GM12878 (cell line): ENCODE results near the gene GPN1. TPM values are rescaled to one million over a fixed set of nuclear protein-coding genes. Genes with fewer than 3 reads are reported as not detected.
A peak's percentile ranks its signal among the peaks of the same experiment; 100 is the strongest.

Experiments used
- ATAC-seq: fragments of 200-7000 bp; cut with Tn5 transposase; 3 replicates; pipeline ENCODE4 v1.9.1; 2020; ENCODE audit warnings: mild to moderate bottlenecking, moderate library complexity
- BruUV-seq: library from RNA; stranded (reverse); fragments of 400-500 nt; replicated peaks from 2 replicates; lab custom pipeline; 2021; lab: Mats Ljungman, UMichigan
- CTCF ChIA-PET: fragments of 300-600 bp; sonication (Branson Sonifier 250); formaldehyde crosslinking; extraction: SDS; loops from one replicate; lab custom pipeline; 2021; ENCODE audit warnings: inconsistent platforms; lab: Yijun Ruan, JAX
- POLR2A ChIA-PET: fragments of 350-600 bp; formaldehyde crosslinking; extraction: SDS; loops from one replicate; lab custom pipeline; 2021; ENCODE audit warnings: inconsistent platforms; lab: Charles Lee
- RAD21 ChIA-PET: fragments of 300-600 bp; sonication (Branson Sonifier 250); formaldehyde crosslinking; loops from one replicate; lab custom pipeline; 2023; ENCODE audit warnings: antibody characterized with exemption; ENCODE audit not compliant: unreplicated experiment; lab: Charles Lee
- SMC1A ChIA-PET: fragments of 300-600 bp; sonication (Branson Sonifier 250); formaldehyde crosslinking; loops from one replicate; lab custom pipeline; 2023; ENCODE audit not compliant: unreplicated experiment, uncharacterized antibody; lab: Charles Lee
- DNase-seq: peaks from one replicate; pipeline ENCODE4 v3.0.0-alpha.2; 2011; ENCODE audit warnings: low read depth, low spot score
- FAIRE-seq: peaks from 3 replicates; lab custom pipeline; 2011; peaks lifted over from hg19 to GRCh38; lab: Jason Lieb, UNC
- H2AFZ ChIP-seq: 2 replicates; pipeline ENCODE4 v1.6.0; 2011; ENCODE audit warnings: low read depth, low read length, control low read depth; ENCODE audit not compliant: control insufficient read depth
- H3K27ac ChIP-seq: 2 replicates; pipeline ENCODE4 v1.5.1; 2011; ENCODE audit warnings: control low read depth; ENCODE audit not compliant: control insufficient read depth, insufficient read depth
- H3K27me3 ChIP-seq, 2 experiments: replicated peaks in 1 of 2; 2 replicates each; pipeline versions ENCODE4 v1.6.0 to v1.6.1; 2011; ENCODE audit warnings: low read length in 1 of 2; ENCODE audit not compliant: control insufficient read depth in 2 of 2, insufficient read depth in 2 of 2
- H3K36me3 ChIP-seq, 2 experiments: 2 replicates each; pipeline ENCODE4 v1.5.1; 2011; ENCODE audit warnings: low read length in 1 of 2; ENCODE audit not compliant: control insufficient read depth in 2 of 2, insufficient read depth in 2 of 2
- H3K4me1 ChIP-seq: 2 replicates; pipeline ENCODE4 v1.6.1; 2011; ENCODE audit warnings: mild to moderate bottlenecking, low read length, moderate library complexity, mixed read lengths; ENCODE audit not compliant: control insufficient read depth, insufficient read depth
- H3K4me2 ChIP-seq: 2 replicates; pipeline ENCODE4 v1.6.0; 2011; ENCODE audit warnings: control low read depth; ENCODE audit not compliant: control insufficient read depth, insufficient read depth
- H3K4me3 ChIP-seq: fragments of 200-600 bp; sonication (generic); 2 replicates; pipeline ENCODE4 v1.5.1; 2016
- H3K79me2 ChIP-seq: 2 replicates; pipeline ENCODE4 v1.6.0; 2011; ENCODE audit warnings: low read length; ENCODE audit not compliant: control insufficient read depth, insufficient read depth
- H3K9ac ChIP-seq: 2 replicates; pipeline ENCODE4 v1.8.0; 2011; ENCODE audit warnings: low read length, control low read depth, mixed read lengths; ENCODE audit not compliant: control insufficient read depth, insufficient read depth
- H3K9me3 ChIP-seq: replicated peaks from 3 replicates; pipeline ENCODE4 v1.5.1; 2011; ENCODE audit warnings: mild to moderate bottlenecking, low read length; ENCODE audit not compliant: control insufficient read depth, insufficient read depth
- H4K20me1 ChIP-seq: 2 replicates; pipeline ENCODE4 v1.6.0; 2011; ENCODE audit not compliant: control insufficient read depth, insufficient read depth
- BCLAF1 ChIP-seq: fragments of 450-650 bp; IDR thresholded peaks from 2 replicates; pipeline ENCODE4 v1.6.1; 2017; ENCODE audit warnings: antibody characterized with exemption, mild to moderate bottlenecking, moderate library complexity
- HDAC6 ChIP-seq: fragments of 200-600 bp; sonication (generic); IDR thresholded peaks from one replicate; pipeline ENCODE4 v1.8.0; 2017; ENCODE audit warnings: antibody characterized with exemption; ENCODE audit not compliant: unreplicated experiment
- IRF5 ChIP-seq: fragments of 450-650 bp; IDR thresholded peaks from 2 replicates; pipeline ENCODE4 v1.6.1; 2017; ENCODE audit warnings: borderline replicate concordance
- NRF1 ChIP-seq: conservative IDR thresholded peaks from 2 replicates; pipeline ENCODE4 v1.6.1; 2011; ENCODE audit warnings: mild to moderate bottlenecking, low read depth, low read length, improper control_type of control experiment
- RAD51 ChIP-seq: fragments of 450-650 bp; IDR thresholded peaks from 2 replicates; pipeline ENCODE4 v1.6.1; 2016; ENCODE audit warnings: moderate library complexity, mild to moderate bottlenecking, inconsistent platforms
- SMARCA5 ChIP-seq: fragments of 450-650 bp; IDR thresholded peaks from 2 replicates; pipeline ENCODE4 v1.6.1; 2017; ENCODE audit warnings: mild to moderate bottlenecking
- WGBS: methylation state at CpG from one replicate; pipeline ENCODE4 v1.1.6; 2016; ENCODE audit warnings: low lambda C conversion rate; ENCODE audit not compliant: insufficient replicate concordance, insufficient coverage; ENCODE audit errors: missing lambda C conversion rate; 5-methylcytosine and 5-hydroxymethylcytosine counted together
- in situ Hi-C: fragments of 300-500 bp; cut with MboI; formaldehyde crosslinking; loops from 9 replicates; pipeline ENCODE4 v1.14.3; 2018; ENCODE audit warnings: mixed read lengths
- intact Hi-C: fragments of 100-400 bp; cut with micrococcal nuclease; formaldehyde crosslinking; loops from one replicate; pipeline ENCODE4 v1.14.2; 2022; ENCODE audit not compliant: unreplicated experiment
- polyA plus RNA-seq, 11 experiments: library from polyadenylated mRNA; depleted of rRNA in 4 of 11; unstranded in 6 of 11; stranded (reverse) in 5 of 11; fragments of >200 nt; fragmentation: Nextera tagmentation in 4 of 11; fragmentation: Illumina TruSeq in 1 of 11; extraction: Ambion mirVana in 4 of 11; extraction: Trizol in 1 of 11; gene quantifications; 1 replicate in 1 of 11; 2 replicates in 10 of 11; pipeline versions ENCODE4 v1.2.1 to v1.2.3, GENCODE V29; 2011 to 2016; ENCODE audit warnings: inconsistent platforms in 2 of 11, missing spikeins in 2 of 11, low read depth in 1 of 11
- total RNA-seq, 4 experiments: library from RNA; depleted of rRNA in 3 of 4; stranded (reverse); fragments of >200 nt in 3 of 4; fragmentation: Illumina TruSeq in 1 of 4; extraction: Trizol in 1 of 4; gene quantifications; 2 replicates each; pipeline versions ENCODE4 v1.2.1 to v1.2.3, GENCODE V29; 2013 to 2021

GPN1 gene
- total and polyA plus RNA-seq, 10 of the 15 experiments (the other 5 are each of a cell fraction or from before 2014, with no cell fraction given) = 32.1 to 108 (median 60.4) TPM

- no peaks in the 10 kb centered on the region for H4K20me1 ChIP-seq
- SMC1A ChIA-PET = interaction anchor here (1.3 kb wide), 1 partner anchor 9 kb away, joined by 3 read pairs; no protein-coding TSS in a partner anchor
- POLR2A ChIA-PET = interaction anchor here (0.6 to 1.1 kb wide), 3 partner anchors 47 to 417 kb away, joined by 3 to 6 read pairs (median 4); partner anchors contain the start of genes CCDC121, GPN1 and PPM1G
- ATAC-seq (no peak), DNase-seq (no peak), FAIRE-seq (no peak)
- no peaks in the 10 kb centered on the region for H3K36me3 ChIP-seq
- TSS peak; percentile 86 for BruUV-seq
- 97% methylated on average over 16 of the region's 16 CpGs for WGBS
- in situ Hi-C loops (no loop called here), intact Hi-C loops (loop anchor here (5.0 to 10.0 kb wide), 2 partner anchors 45 to 177 kb away; partner anchors contain the start of genes CCDC121, GPN1 and PPM1G)
- H3K9me3 ChIP-seq = peaks cover 2% of the 10 kb centered on the region; the same call in 2 of the 3 replicates
- H3K9ac ChIP-seq = peak overlapping the region; percentile 53; the same call in 1 of the 2 replicates
- CTCF ChIA-PET = interaction anchor here (0.7 kb wide), 1 partner anchor 100 kb away, joined by 4 read pairs; no protein-coding TSS in a partner anchor
- peaks cover 43% of the 10 kb centered on the region for H3K79me2 ChIP-seq
- H3K4me1 ChIP-seq = 0 out of 2 replicates have a peak, but pooled peaks cover 3% of the 10 kb centered on the region
- RAD21 ChIA-PET = interaction anchor here (1.1 kb wide), 1 partner anchor 46 kb away, joined by 4 read pairs; the partner anchor contains the start of genes CCDC121 and GPN1
- peak overlapping the region; percentile 98; the same call in 1 of the 2 replicates for H3K4me3 ChIP-seq
- peak overlapping the region; percentile 22 for H3K27ac ChIP-seq
- H3K27me3 ChIP-seq = no peaks in the 10 kb centered on the region
- H2AFZ ChIP-seq = peak overlapping the region; percentile 93
- peak overlapping the region; percentile 68 for H3K4me2 ChIP-seq
- TF ChIP-seq HDAC6 (no peak), SMARCA5 (0 out of 2 replicates have a peak, but pooled peaks have one; percentile 15)
Measured at GRCh38 chr2:27582129-27582694, 46.6 kb upstream of the GPN1 start.

GRCh38 chr2:27582695-27583389, 46.0 kb upstream of the GPN1 start, which contains the start of gene ZNF512:
Gene ZNF512, plus strand, starts transcription at chr2:27583042. Its CDS starts 71 bp downstream, at chr2:27583113.
- 2% methylated on average over 38 of the region's 38 CpGs for WGBS
- H3K79me2 ChIP-seq = peaks cover 49% of the 10 kb centered on the region
- peak; percentile 96 for ATAC-seq
- TF ChIP-seq RAD51 (peak; percentile 99), NRF1 (no peak), IRF5 (no peak), BCLAF1 (no peak)

More at GRCh38 chr2:27582695-27583389, 46.0 kb upstream of the GPN1 start, which contains the start of gene ZNF512:
- ChIA-PET RAD21 (interaction anchor here (1.1 kb wide), 1 partner anchor 46 kb away, joined by 4 read pairs; the partner anchor contains the start of genes CCDC121 and GPN1), POLR2A (interaction anchor here (0.6 to 1.1 kb wide), 3 partner anchors 46 to 418 kb away, joined by 3 to 6 read pairs (median 4); partner anchors contain the start of genes CCDC121, GPN1 and PPM1G), CTCF (interaction anchor here (0.7 kb wide), 1 partner anchor 100 kb away, joined by 4 read pairs; no protein-coding TSS in a partner anchor), SMC1A (interaction anchor here (1.3 to 1.7 kb wide), 3 partner anchors 10 to 46 kb away, joined by 3 to 6 read pairs (median 3); partner anchors contain the start of genes CCDC121 and GPN1)
- intact Hi-C loops = loop anchor here (5.0 to 10.0 kb wide), 2 partner anchors 44 to 178 kb away; partner anchors contain the start of genes CCDC121, GPN1 and PPM1G
- Histone ChIP-seq H3K9ac (peak within 1 kb of the TSS; percentile 74), H3K4me3 (peak within 1 kb of the TSS; percentile 98), H3K36me3 (no peaks in the 10 kb centered on the region), H3K27me3 (no peaks in the 10 kb centered on the region), H3K9me3 (peaks cover 2% of the 10 kb centered on the region; the same call in 2 of the 3 replicates), H3K27ac (peak within 1 kb of the TSS; percentile 68), H4K20me1 (no peaks in the 10 kb centered on the region), H3K4me1 (0 out of 2 replicates have a peak, but pooled peaks cover 3% of the 10 kb centered on the region), H3K4me2 (peak within 1 kb of the TSS; percentile 68), H2AFZ (peak within 1 kb of the TSS; percentile 93)
- DNase-seq (peak; percentile 73), FAIRE-seq (peak; percentile 98)
- BruUV-seq = no TSS peak
- in situ Hi-C loops = no loop called here
